GM12801 (cell line): ENCODE results near the gene NEUROD2.

Experiments
- TF ChIP-seq, protein P1 (sequence below): IDR thresholded peaks from one replicate; pipeline ENCODE4 v1.5.1; 2011; ENCODE audit warnings: control low read depth; ENCODE audit not compliant: insufficient read length; ENCODE audit errors: extremely low read depth

NEUROD2 gene

DNA sequence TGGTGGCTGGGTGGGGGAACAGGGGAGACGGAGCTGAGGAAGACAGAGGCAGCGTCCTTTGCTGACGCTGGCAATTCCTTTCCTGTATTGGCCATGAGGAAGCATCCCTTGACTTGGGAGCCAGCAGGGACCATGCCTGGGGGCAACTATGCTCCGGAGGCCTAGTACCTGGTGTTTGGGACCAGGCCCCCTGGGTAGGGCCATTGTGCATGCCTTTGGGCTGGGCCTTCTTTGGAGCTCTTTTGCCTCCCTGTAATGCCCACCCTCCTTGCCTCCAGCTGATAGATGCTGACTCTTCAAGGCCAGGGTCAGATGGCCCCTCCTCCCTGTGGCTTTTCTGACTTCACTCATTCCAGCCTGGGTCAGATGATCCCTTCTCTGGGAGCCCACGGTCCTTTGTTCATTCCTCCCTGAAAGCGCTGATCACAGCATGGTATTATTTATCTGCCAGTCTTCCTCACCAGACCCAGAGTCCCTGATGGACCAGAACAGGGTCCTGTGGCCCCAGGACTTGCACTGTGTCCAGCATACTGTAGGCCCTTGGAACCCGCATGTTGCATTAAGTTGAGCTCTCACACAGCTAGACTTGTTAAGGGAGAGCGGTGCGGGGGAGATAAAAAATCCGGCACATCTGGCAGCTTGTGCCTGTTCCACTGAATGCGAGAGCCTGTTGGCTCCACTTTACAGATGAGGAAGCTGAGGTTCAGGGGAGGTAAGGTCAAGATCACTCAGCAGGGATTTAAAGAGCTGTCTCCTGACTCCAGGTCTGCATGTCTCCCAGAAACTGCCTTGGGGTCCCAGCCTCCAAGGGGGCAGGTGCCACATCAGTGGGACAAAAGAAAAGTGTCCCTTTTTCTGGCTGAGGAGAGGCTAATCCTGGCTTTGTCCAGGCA, 32.1 kb upstream of the NEUROD2 start:
- TF ChIP-seq, protein P1, sequence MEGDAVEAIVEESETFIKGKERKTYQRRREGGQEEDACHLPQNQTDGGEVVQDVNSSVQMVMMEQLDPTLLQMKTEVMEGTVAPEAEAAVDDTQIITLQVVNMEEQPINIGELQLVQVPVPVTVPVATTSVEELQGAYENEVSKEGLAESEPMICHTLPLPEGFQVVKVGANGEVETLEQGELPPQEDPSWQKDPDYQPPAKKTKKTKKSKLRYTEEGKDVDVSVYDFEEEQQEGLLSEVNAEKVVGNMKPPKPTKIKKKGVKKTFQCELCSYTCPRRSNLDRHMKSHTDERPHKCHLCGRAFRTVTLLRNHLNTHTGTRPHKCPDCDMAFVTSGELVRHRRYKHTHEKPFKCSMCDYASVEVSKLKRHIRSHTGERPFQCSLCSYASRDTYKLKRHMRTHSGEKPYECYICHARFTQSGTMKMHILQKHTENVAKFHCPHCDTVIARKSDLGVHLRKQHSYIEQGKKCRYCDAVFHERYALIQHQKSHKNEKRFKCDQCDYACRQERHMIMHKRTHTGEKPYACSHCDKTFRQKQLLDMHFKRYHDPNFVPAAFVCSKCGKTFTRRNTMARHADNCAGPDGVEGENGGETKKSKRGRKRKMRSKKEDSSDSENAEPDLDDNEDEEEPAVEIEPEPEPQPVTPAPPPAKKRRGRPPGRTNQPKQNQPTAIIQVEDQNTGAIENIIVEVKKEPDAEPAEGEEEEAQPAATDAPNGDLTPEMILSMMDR, result no peak

DNA sequence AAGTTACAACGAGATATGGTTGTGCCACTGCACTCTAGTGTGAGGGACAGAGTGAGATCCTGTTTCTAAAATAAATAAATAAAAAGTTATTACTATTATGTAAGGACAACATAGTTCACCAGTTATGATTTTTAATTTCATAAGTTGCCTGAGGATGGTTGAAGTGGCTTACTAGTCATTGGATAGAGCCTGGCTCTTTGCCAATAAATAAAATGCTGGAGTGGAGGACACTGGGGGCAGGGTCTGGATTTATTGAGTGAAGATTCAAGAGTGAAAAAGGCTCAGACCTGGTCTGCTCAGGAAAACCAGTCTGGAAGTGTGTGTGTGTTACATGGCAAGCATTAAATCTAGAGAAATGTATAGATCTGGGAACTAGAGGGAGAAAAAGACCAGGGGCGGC, 31.3 kb upstream of the NEUROD2 start:
- TF ChIP-seq, protein P1, result no peak

DNA sequence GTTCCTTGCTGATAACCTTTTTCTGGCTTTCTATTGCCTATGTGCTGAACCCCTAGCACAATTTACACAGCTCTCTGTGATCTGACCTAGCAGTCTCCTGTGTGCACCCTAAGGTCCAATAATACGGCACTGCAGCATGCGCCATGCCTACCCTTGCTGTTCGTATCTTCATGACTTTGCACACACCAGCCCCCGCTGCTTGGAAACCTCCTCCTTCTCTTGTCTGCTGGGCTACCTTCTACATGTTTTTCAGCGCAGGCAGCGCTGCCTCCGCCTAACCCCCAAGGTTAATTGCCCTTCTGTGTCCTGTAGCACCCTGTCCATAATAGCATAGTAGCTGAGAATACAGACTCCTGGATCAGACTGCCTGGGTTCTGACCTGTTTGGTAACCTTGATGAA, 30.6 kb upstream of the NEUROD2 start:
- TF ChIP-seq, protein P1, result no peak

DNA sequence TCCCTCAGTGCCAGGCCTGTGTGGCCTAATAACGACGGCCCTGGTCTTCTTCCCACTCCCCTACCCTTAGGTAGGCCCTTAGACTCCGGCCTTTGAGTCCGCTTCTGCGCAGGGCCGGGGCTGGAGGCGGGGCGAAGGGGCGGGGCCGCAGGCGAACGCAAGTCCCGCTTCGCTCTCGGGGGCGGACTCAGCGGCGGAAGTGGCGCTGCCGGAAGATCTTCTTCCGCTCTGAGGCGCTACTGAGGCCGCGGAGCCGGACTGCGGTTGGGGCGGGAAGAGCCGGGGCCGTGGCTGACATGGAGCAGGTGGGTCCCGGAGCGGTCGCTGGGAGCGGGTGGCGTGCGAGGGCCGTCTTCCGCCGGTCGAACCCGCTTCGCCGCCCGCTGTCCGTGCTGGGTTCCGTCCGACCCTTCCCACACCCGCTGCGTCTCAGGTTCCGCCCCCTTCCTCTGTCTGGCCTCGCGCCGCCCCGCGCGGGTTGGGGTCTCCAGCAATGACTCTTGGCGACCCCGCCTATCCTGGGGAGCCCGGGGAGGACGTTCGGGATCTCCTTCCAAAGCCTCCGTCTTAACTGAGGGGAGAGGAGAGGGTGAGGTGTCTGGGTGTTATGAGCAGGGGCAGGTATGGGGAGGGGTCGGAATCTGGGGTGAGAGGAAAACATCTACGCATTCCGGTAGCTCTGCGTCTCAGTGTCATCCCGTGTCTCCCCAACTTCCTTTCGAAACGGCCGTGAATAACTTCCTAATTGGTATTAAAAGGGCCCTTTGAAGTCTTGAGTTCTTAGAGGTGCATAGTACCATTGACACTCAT, 29.4 kb upstream of the NEUROD2 start, which contains the start of gene STARD3:
Gene STARD3, plus strand, starts transcription at position 218 of the 810 bp plus-strand sequence. CDS start 16,388 bp downstream, outside the sequence.
- TF ChIP-seq, protein P1, result no peak

DNA sequence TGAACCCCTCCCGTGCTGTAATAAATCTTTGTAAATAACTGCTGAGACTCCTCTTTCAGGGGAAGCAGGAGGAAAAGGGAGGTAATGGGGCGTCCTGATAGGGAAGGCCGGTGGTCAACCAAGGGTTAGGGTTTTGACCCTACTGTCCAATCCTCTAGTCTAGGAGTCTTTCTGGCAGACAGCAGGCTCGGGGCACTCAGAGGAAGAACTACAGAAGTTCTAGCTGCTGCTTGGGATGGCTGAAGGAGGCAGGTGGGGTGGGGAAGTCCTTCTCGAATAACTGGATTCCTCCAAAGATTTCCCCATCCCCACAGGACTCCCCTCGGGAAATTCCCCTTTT, 28.8 kb upstream of the NEUROD2 start:
- TF ChIP-seq, protein P1, result no peak

DNA sequence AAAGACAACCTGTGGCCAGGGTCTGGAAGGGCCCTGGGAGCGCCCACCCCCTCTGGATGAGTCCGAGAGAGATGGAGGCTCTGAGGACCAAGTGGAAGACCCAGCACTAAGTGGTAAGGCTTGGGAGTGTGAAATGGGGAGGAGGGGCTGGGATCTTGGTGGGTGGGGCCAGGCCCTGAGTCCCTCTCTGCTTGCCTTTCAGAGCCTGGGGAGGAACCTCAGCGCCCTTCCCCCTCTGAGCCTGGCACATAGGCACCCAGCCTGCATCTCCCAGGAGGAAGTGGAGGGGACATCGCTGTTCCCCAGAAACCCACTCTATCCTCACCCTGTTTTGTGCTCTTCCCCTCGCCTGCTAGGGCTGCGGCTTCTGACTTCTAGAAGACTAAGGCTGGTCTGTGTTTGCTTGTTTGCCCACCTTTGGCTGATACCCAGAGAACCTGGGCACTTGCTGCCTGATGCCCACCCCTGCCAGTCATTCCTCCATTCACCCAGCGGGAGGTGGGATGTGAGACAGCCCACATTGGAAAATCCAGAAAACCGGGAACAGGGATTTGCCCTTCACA, 28.0 kb upstream of the NEUROD2 start:
- TF ChIP-seq, protein P1, result no peak

DNA sequence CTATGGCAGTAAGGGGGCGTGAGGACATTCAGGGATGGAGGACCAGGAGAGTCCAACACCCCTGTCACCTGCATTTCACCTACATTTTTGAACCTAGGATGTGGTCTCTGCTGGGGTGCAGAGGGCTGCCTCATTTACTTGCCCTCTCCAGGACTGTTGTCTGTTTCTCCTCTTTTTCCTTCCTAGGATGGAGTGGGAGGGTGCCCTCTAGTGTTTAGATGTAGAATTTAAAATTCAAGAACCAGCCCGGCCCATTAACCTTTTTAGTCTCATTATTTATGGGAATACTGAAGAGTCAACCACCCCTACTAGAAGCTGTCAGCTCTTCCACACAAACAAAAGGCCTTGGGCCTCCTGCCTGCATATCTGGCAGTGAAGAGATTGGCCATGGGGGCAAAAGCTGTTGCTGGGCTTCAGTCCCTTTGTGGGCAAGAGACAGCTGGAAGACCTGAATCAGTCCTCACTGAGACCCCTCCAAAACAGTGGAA, 26.7 kb upstream of the NEUROD2 start:
- TF ChIP-seq, protein P1, result no peak
